ENCODE measurements around the gene PTPN14.

PTPN14 gene

DNA sequence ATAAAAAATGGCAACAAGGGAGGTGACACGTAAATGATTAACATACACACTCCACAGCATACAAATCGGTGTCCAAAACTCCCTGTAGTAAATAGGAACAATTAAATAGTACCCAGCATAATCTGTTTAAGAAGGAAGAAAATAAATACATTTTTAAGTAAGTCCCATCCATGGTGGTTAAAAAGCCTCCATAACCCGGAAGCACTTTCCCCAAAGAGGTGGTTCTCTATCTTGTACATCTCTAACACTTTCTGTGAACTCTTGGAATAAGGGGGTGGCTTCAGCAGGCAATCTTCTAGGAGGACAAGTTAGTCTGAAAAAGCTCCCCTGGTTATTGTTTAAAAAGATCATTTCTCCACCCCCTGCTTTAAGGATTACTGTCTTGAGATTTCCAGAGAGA, 76.9 kb downstream of the PTPN14 start:
- POLR2A ChIA-PET = no interaction called here
- TF ChIP-seq, protein P1, sequence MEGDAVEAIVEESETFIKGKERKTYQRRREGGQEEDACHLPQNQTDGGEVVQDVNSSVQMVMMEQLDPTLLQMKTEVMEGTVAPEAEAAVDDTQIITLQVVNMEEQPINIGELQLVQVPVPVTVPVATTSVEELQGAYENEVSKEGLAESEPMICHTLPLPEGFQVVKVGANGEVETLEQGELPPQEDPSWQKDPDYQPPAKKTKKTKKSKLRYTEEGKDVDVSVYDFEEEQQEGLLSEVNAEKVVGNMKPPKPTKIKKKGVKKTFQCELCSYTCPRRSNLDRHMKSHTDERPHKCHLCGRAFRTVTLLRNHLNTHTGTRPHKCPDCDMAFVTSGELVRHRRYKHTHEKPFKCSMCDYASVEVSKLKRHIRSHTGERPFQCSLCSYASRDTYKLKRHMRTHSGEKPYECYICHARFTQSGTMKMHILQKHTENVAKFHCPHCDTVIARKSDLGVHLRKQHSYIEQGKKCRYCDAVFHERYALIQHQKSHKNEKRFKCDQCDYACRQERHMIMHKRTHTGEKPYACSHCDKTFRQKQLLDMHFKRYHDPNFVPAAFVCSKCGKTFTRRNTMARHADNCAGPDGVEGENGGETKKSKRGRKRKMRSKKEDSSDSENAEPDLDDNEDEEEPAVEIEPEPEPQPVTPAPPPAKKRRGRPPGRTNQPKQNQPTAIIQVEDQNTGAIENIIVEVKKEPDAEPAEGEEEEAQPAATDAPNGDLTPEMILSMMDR (IDR thresholded peaks at IDR 0.05; ENCODE audit: control extremely low read depth, extremely low read depth, low read depth, missing control alignments) = no peak
- DNase-seq (ENCODE audit: extremely low spot score) = no peak
- CTCF ChIA-PET = interaction anchor here (1.1 to 3.5 kb wide), 4 partner anchors 11 to 110 kb away, joined by 3 to 10 read pairs (median 3); no protein-coding TSS in a partner anchor

DNA sequence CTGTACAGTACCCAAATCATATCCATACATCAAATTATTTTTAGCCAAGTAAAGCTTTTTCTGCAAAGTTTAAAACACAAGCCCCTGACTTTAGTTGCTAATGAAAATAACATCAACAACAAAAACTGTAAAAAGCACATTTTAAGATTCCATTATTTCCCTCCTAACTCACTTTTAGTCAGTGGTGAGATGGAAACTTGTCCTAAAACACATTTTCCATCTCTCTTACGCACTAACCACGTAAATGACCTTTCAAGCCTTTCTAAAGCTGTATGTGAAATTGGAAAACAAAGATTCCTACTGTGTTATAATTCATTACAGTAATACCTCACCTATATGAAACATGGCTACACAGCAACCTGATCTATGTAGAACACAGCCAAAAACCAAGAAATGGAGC, 77.5 kb downstream of the PTPN14 start:
- ChIA-PET POLR2A (no interaction called here), CTCF (interaction anchor here (1.0 to 1.5 kb wide), 3 partner anchors 19 to 110 kb away, joined by 3 read pairs; no protein-coding TSS in a partner anchor)
- TF ChIP-seq, protein P1 (IDR thresholded peaks at IDR 0.05; ENCODE audit: control extremely low read depth, extremely low read depth, low read depth, missing control alignments) = no peak
- no peak for DNase-seq (ENCODE audit: extremely low spot score)

DNA sequence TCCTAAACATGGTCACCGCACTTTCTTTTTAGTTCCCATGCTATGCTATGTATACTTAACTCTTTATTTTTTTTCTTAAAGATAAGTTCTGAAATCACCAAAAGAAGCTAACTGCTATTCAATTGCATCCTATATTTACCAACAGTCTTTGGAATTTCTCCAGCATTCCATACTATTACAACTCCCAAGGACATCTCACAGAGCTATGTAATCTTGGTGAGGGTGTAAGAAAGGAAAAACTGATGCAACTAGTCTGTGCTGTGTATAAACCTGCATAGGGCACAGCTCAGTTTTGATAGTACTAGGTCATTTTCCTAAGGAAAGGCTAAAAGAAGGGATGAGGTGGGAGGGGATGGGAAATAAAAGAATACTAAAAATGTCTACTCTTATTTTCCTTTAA, 78.0 kb downstream of the PTPN14 start:
- TF ChIP-seq, protein P1 (IDR thresholded peaks at IDR 0.05; ENCODE audit: control extremely low read depth, extremely low read depth, low read depth, missing control alignments) = no peak
- CTCF ChIA-PET = interaction anchor here (1.0 to 1.5 kb wide), 3 partner anchors 18 to 111 kb away, joined by 3 read pairs; no protein-coding TSS in a partner anchor
- DNase-seq (ENCODE audit: extremely low spot score) = no peak
- POLR2A ChIA-PET = no interaction called here

DNA sequence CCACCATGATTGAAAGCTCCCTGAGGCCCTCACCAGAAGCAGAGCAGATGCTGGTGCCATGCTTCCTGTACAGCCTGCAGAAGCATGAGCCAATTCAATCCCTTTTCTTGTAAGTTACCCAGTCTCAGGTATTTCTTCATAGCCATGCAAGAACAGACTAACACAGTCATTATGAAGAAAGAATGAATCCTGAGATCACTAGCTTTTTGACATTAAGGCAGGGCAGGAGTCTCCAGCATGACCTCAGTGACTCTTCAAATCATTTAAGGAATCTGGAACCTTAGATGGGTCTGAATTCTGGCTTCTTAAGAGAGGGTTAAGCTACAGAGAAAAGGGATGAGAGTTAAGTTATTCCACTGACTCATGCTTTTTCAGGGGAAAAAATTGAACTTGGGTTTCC, 79.0 kb downstream of the PTPN14 start:
- DNase-seq (ENCODE audit: extremely low spot score) = no peak
- ChIA-PET POLR2A (no interaction called here), CTCF (no interaction called here)

DNA sequence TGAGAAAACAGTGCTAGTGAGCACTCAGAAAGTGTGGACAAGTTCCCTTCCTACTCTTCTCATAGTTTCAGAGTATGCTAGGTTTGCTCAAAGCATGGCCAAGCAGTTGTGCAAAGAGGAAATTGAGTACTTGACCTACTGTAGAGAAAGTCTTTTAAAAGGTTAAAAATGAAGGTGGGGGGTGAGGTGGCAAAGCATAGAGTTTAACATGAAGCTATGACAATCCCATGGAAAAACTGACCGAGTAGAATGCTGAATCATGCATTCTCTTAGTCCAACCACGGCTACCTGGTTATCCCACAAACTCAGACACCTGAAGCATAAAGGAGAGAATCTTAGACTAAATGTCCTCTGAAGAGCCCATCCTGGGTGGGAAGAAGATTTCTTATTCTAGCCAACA, 79.9 kb downstream of the PTPN14 start:
- ChIA-PET POLR2A (no interaction called here), CTCF (no interaction called here)
- DNase-seq (ENCODE audit: extremely low spot score) = no peak
- TF ChIP-seq, protein P1 (IDR thresholded peaks at IDR 0.05; ENCODE audit: control extremely low read depth, extremely low read depth, low read depth, missing control alignments) = no peak

More for the DNA sequence above, 79.0 kb downstream of the PTPN14 start:
- TF ChIP-seq, protein P1 (IDR thresholded peaks at IDR 0.05; ENCODE audit: control extremely low read depth, extremely low read depth, low read depth, missing control alignments) = no peak

DNA sequence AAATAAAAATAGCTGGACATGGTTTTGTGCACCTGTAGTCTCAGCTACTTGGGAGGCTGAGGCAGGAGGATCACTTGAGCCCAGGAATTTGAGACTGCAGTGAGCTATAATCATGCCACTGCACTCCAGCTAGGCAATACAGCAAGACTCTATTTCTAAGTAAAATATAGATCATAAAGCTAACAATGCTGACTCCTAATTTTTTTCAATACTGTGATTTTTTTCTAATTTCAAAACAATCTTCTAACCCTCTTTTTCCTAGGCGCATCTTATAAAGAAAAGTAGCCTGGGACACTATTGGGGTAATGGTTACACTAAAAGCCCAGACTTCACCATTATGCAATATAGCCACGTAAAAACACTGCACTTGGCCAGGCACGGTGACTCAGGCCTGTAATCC, 81.3 kb downstream of the PTPN14 start:
- TF ChIP-seq, protein P1 (IDR thresholded peaks at IDR 0.05; ENCODE audit: control extremely low read depth, extremely low read depth, low read depth, missing control alignments) = no peak
- POLR2A ChIA-PET = no interaction called here
- CTCF ChIA-PET = no interaction called here
- DNase-seq (ENCODE audit: extremely low spot score) = no peak

DNA sequence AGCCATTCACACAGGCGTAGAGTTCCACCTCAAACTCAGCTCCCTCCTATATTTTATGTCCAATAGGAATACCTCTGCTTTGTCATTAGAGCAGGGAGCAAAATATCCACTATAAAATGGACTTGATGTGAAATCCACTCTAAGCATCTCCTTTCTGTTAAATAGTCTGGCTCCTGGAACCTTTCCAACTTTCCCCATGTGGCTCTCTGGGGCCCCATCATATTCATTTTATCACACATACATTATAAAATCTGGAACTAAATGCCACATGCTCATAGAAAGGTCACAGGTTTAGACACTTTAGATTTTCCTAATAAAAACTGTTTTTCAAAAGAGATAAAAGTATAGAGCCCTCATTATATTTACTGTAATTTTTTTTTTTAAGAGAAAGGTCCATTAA, 82.1 kb downstream of the PTPN14 start:
- ChIA-PET CTCF (interaction anchor here (0.9 to 1.4 kb wide), 2 partner anchors 8 to 1057 kb away, joined by 3 to 4 read pairs; no protein-coding TSS in a partner anchor), POLR2A (no interaction called here)
- no peak for DNase-seq (ENCODE audit: extremely low spot score)
- TF ChIP-seq, protein P1 (IDR thresholded peaks at IDR 0.05; ENCODE audit: control extremely low read depth, extremely low read depth, low read depth, missing control alignments) = no peak
